Osteocyte (in vitro differentiated cells): ENCODE data around the gene SLC25A52. TPM values are rescaled to one million over a fixed set of nuclear protein-coding genes. Genes with fewer than 3 reads are reported as not detected.
"Not testable (repeated sequence)": the region's sequence is repeated elsewhere in the genome, so short reads cannot be mapped to it uniquely, and the experiment has no call there.

ENCODE experiments used
- DNase-seq: peaks from one replicate; pipeline ENCODE4 v3.0.0; 2021; ENCODE audit warnings: mixed read lengths; ENCODE audit not compliant: unreplicated experiment; ENCODE audit errors: extremely low spot score
- H3K27ac Mint-ChIP-seq: one replicate; pipeline ENCODE4 v1.8.0; 2021; ENCODE audit warnings: mild to moderate bottlenecking, mixed read lengths; ENCODE audit not compliant: unreplicated experiment
- H3K27me3 Mint-ChIP-seq: one replicate; pipeline ENCODE4 v1.8.0; 2021; ENCODE audit warnings: mixed read lengths; ENCODE audit not compliant: unreplicated experiment
- H3K36me3 Mint-ChIP-seq: one replicate; pipeline ENCODE4 v1.8.0; 2021; ENCODE audit warnings: mixed read lengths; ENCODE audit not compliant: unreplicated experiment
- H3K4me1 Mint-ChIP-seq: one replicate; pipeline ENCODE4 v1.8.0; 2021; ENCODE audit warnings: mixed read lengths; ENCODE audit not compliant: unreplicated experiment
- H3K4me3 Mint-ChIP-seq: one replicate; pipeline ENCODE4 v1.8.0; 2021; ENCODE audit warnings: mild to moderate bottlenecking, moderate library complexity, mixed read lengths; ENCODE audit not compliant: unreplicated experiment
- H3K9me3 Mint-ChIP-seq: one replicate; pipeline ENCODE4 v1.8.0; 2021; ENCODE audit warnings: mixed read lengths; ENCODE audit not compliant: unreplicated experiment
- total RNA-seq: library from RNA; stranded (reverse); gene quantifications from 2 replicates; pipeline ENCODE4 v1.2.1, GENCODE V29; 2021
- TF ChIP-seq, protein P1 (sequence below): fragments of 200-600 bp; sonication (generic); IDR thresholded peaks from 2 replicates; pipeline ENCODE4 v1.5.0; 2021; ENCODE audit warnings: antibody characterized with exemption, mild to moderate bottlenecking, moderate library complexity

The SLC25A52 gene
- total RNA-seq, 1 donor from 2014 or later = not detected

DNA sequence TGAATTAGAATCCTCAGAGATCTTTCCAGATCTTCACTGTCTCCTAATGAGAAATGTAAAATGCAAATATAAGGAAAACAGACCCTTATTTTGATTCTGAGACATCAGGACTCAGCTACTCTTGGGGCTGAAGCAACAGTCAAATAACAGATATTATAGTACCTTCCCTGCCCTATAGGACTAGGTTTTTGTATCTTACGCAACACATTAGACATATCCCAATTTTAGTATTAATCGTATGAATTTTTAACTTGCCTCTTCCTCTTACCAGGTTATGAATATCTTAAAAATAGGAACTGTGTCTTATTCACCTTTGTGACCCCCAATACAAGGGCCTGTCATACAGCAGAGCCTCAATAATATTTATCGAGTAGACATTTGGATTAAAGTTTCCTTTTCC is 12.0 kb upstream of the SLC25A52 start:
- H3K4me3 Mint-ChIP-seq = no peak overlapping the region
- no peak overlapping the region for H3K27ac Mint-ChIP-seq
- H3K4me1 Mint-ChIP-seq = no peaks in the 10 kb centered on the region
- TF ChIP-seq, protein P1, sequence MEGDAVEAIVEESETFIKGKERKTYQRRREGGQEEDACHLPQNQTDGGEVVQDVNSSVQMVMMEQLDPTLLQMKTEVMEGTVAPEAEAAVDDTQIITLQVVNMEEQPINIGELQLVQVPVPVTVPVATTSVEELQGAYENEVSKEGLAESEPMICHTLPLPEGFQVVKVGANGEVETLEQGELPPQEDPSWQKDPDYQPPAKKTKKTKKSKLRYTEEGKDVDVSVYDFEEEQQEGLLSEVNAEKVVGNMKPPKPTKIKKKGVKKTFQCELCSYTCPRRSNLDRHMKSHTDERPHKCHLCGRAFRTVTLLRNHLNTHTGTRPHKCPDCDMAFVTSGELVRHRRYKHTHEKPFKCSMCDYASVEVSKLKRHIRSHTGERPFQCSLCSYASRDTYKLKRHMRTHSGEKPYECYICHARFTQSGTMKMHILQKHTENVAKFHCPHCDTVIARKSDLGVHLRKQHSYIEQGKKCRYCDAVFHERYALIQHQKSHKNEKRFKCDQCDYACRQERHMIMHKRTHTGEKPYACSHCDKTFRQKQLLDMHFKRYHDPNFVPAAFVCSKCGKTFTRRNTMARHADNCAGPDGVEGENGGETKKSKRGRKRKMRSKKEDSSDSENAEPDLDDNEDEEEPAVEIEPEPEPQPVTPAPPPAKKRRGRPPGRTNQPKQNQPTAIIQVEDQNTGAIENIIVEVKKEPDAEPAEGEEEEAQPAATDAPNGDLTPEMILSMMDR = no peak
- no peaks in the 10 kb centered on the region for H3K36me3 Mint-ChIP-seq
- no peak for DNase-seq
- peaks cover 1% of the 10 kb centered on the region for H3K9me3 Mint-ChIP-seq
- peaks cover 17% of the 10 kb centered on the region for H3K27me3 Mint-ChIP-seq

DNA sequence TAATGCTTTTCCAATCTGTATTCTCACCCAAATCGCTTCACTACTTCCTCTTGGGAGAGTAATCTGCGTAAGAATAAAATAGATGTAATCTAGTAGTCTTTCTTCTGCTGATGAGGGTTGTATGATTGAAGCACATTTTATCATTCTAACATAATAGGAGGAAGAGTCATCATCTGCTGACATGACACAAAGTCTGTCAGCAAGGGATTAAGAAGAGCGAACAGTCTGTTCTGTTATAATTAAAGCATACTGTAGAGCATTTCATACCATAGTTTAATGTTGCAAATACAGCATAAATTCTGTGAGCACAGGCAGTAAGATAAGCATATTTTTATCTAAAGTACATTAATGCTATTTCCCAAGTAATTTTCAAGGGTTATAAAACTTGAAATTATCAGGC is 10.4 kb downstream of the SLC25A52 start:
- no peak for DNase-seq
- Mint-ChIP-seq H3K9me3 (no peaks in the 10 kb centered on the region), H3K4me1 (no peaks in the 10 kb centered on the region), H3K4me3 (no peak overlapping the region), H3K27ac (no peak overlapping the region), H3K27me3 (peaks cover 49% of the 10 kb centered on the region), H3K36me3 (no peaks in the 10 kb centered on the region)
- TF ChIP-seq, protein P1 = no peak

DNA sequence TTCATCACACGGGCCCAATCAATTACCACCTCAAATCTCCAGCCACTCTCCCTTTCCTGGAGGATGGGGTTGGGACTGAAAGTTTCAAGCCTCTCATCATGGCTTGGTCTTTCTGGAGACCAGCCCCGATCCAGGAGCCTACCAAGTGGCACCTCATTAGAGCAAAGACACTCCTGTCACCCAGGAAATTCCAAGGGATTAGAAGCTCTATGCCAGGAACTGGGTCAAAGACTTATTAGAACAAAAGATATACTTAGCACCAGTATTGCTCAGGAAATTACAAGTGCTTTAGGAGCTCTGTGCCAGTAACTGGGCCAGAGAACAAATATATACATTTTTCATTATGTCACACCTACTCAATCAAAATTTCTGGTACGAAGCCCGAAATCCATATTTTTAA is 14.3 kb downstream of the SLC25A52 start:
- H3K27me3 Mint-ChIP-seq = peaks cover 33% of the 10 kb centered on the region
- no peaks in the 10 kb centered on the region for H3K9me3 Mint-ChIP-seq
- TF ChIP-seq, protein P1 = no peak
- no peak for DNase-seq
- no peak overlapping the region for H3K27ac Mint-ChIP-seq
- no peaks in the 10 kb centered on the region for H3K36me3 Mint-ChIP-seq
- H3K4me1 Mint-ChIP-seq = no peaks in the 10 kb centered on the region
- no peak overlapping the region for H3K4me3 Mint-ChIP-seq

DNA sequence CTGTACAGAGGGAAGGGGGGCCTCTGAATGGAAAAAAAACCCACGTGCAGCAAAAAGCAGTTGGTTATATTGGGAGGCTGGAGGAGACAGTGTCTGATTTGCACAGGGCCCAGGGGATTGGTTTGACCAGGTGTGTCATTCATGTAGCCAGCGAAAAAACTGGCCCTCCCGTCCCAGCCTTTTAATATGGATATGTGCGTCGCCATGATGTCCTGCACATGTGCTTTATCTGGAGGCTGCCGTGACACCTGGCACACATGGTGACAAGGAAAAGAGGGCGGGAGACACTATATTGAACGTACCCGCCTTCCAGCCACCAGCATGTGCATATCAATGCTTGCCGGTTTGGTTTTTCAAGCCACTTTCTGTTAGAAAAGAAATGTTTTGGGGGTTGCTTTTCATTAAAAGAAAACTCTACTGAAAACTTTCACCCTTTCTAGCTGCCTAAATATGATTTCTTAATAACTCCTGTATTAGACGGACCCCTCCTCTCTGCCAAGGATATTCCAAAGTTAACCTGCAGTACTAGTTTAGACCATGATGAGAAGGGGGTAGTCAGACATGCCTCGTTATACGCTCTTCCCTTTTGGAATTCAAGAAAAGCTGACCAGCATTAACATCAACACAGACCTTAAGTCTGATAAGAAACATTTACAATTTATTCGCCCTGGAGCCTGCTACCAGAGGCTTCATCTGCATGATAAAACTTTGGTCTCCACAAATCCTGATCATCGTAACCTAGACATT is 16.2 kb downstream of the SLC25A52 start:
- no peaks in the 10 kb centered on the region for H3K36me3 Mint-ChIP-seq
- no peaks in the 10 kb centered on the region for H3K4me1 Mint-ChIP-seq
- DNase-seq = no peak
- H3K27me3 Mint-ChIP-seq = peaks cover 19% of the 10 kb centered on the region
- H3K27ac Mint-ChIP-seq = no peak overlapping the region
- H3K4me3 Mint-ChIP-seq = no peak overlapping the region
- TF ChIP-seq, protein P1 = no peak
- H3K9me3 Mint-ChIP-seq = no peaks in the 10 kb centered on the region

DNA sequence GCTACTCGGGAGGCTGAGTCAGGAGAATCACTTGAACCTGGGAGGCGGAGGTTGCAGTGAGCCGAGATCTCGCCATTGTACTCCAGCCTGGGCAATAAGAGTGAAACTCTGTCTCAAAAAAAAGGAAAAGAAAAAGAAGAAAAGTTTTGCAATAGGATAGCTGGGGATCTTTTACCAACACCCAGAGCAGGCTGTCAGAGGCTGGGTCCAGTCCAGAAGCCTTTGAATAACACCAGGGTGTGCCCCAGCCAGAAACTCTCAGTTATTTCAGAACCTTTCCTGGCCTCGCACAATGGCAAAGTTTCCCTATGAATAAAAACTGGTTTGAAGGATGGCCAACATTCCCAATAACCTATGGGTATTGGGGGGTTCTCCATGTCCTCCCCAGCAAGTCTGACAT is 17.1 kb downstream of the SLC25A52 start:
- not testable (repeated sequence) for H3K36me3 Mint-ChIP-seq, H3K4me3 Mint-ChIP-seq, DNase-seq, H3K9me3 Mint-ChIP-seq, H3K4me1 Mint-ChIP-seq, H3K27ac Mint-ChIP-seq
- H3K27me3 Mint-ChIP-seq = peaks cover 13% of the 10 kb centered on the region
